ENCODE measurements around the gene NPAS3. TPM values are rescaled to one million over a fixed set of nuclear protein-coding genes. Genes with fewer than 3 reads are reported as not detected.

Gene NPAS3
- total and polyA plus RNA-seq, 2 donors (not counting 3 experiments of a cell fraction or from before 2014, with no cell fraction given) = 0.10 to 0.13 TPM

DNA sequence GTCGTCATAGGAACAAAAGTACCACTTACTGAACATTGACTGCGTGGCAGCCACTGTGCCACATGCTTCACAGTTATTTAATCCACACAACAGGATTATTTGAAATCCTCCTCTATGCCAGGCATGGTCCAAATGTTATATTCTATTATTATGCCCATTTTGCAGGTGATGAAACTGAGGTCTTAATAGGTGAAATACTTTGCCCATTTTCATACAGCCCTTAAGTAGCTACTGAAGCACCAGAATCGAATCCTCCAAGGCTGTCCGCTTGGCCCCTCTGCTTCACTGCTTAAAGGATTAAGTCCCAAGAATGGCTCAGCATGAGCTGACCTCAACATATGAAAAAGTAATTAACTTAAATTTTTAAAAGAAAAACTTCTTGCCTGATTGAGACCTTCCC lies 799.4 kb downstream of the NPAS3 start:
- BruUV-seq (replicated peaks) = no TSS peak
- intact Hi-C loops (cut with micrococcal nuclease) (no loop called here), dilution Hi-C loops (cut with MboI; ENCODE audit: extremely low pct_ligation_motif_present, low sequenced_read_pairs) (no loop called here)
- ChIA-PET CTCF (interaction anchor here (0.9 to 2.6 kb wide), 3 partner anchors 12 to 55 kb away, joined by 3 to 8 read pairs (median 4); no protein-coding TSS in a partner anchor), POLR2A (no interaction called here)
- Histone ChIP-seq H3K9me1 (replicated peaks; ENCODE audit: control insufficient read depth, extremely low read depth, insufficient read depth, low read length) (no peaks in the 10 kb centered on the region), H3K27me3 (ENCODE audit: control insufficient read depth in 2 of 2, insufficient read depth in 2 of 2, low read length in 2 of 2) (no peaks in the 10 kb centered on the region), H3K36me3 (ENCODE audit: control insufficient read depth in 2 of 2, extremely low read depth in 1 of 2, insufficient read depth in 2 of 2, low read length in 2 of 2) (no peaks in the 10 kb centered on the region), H4K20me1 (replicated peaks; ENCODE audit: control insufficient read depth, extremely low read depth, insufficient read depth, low read length) (no peaks in the 10 kb centered on the region), H3K9me3 (replicated peaks; ENCODE audit: control insufficient read depth, insufficient read depth, low read length) (no peaks in the 10 kb centered on the region), H3K4me3 (replicated peaks in 1 of 3; ENCODE audit: insufficient read depth in 1 of 3, low read depth in 1 of 3, low read length in 3 of 3) (no peak overlapping the region), H3K79me2 (ENCODE audit: control insufficient read depth, insufficient read depth, low read length) (no peaks in the 10 kb centered on the region), H3K4me2 (ENCODE audit: insufficient read depth, low read length) (no peak overlapping the region), H3K4me1 (ENCODE audit: control insufficient read depth, extremely low read depth, insufficient read depth, low read length) (peaks cover 6% of the 10 kb centered on the region), H3K27ac (ENCODE audit: insufficient read depth, low read depth, low read length) (no peak overlapping the region), H3K9ac (replicated peaks; ENCODE audit: extremely low read depth, insufficient read depth, low read length) (no peak overlapping the region), H2AFZ (ENCODE audit: low read depth, low read length) (no peak overlapping the region)
- no peak for FAIRE-seq
- TF ChIP-seq EZH2 (IDR thresholded peaks at IDR 0.05; ENCODE audit: borderline replicate concordance, low read depth, low read length, severe bottlenecking) = no peak
- TF ChIP-seq, protein P1, sequence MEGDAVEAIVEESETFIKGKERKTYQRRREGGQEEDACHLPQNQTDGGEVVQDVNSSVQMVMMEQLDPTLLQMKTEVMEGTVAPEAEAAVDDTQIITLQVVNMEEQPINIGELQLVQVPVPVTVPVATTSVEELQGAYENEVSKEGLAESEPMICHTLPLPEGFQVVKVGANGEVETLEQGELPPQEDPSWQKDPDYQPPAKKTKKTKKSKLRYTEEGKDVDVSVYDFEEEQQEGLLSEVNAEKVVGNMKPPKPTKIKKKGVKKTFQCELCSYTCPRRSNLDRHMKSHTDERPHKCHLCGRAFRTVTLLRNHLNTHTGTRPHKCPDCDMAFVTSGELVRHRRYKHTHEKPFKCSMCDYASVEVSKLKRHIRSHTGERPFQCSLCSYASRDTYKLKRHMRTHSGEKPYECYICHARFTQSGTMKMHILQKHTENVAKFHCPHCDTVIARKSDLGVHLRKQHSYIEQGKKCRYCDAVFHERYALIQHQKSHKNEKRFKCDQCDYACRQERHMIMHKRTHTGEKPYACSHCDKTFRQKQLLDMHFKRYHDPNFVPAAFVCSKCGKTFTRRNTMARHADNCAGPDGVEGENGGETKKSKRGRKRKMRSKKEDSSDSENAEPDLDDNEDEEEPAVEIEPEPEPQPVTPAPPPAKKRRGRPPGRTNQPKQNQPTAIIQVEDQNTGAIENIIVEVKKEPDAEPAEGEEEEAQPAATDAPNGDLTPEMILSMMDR (IDR thresholded peaks at IDR 0.05; ENCODE audit: extremely low read depth in 1 of 2, insufficient read depth in 1 of 2, low read depth in 1 of 2, low read length in 2 of 2) = no peak
- no peak for DNase-seq (ENCODE audit: low read depth, low spot score)

DNA sequence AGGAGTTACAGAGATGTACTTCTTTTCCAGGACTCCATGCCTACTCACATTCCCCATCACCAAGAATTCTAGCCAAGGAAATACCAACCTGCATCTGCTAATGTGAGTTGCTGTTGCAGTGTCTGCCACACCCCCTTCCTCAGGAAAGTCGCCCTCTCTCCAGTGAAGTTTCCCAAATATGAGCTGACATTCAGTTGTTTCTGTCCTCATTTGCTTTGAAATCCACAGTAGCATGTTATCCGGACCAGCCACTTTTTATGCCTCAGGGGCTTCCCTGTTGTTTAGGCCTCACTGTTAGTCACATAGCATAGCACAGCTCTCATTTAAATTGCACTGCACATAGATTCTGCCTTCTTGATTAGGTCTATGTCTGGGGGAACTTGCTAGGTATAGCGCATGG lies 799.8 kb downstream of the NPAS3 start:
- no peaks in the 10 kb centered on the region for H4K20me1 ChIP-seq (replicated peaks; ENCODE audit: control insufficient read depth, extremely low read depth, insufficient read depth, low read length)
- no peak overlapping the region for H3K4me3 ChIP-seq (replicated peaks in 1 of 3; ENCODE audit: insufficient read depth in 1 of 3, low read depth in 1 of 3, low read length in 3 of 3)
- no peak overlapping the region for H3K9ac ChIP-seq (replicated peaks; ENCODE audit: extremely low read depth, insufficient read depth, low read length)
- no peak overlapping the region for H3K4me2 ChIP-seq (ENCODE audit: insufficient read depth, low read length)
- no peaks in the 10 kb centered on the region for H3K79me2 ChIP-seq (ENCODE audit: control insufficient read depth, insufficient read depth, low read length)
- ChIA-PET CTCF (interaction anchor here (1.2 to 2.6 kb wide), 4 partner anchors 15 to 63 kb away, joined by 4 to 8 read pairs (median 4); no protein-coding TSS in a partner anchor), POLR2A (no interaction called here)
- H2AFZ ChIP-seq (ENCODE audit: low read depth, low read length) = no peak overlapping the region
- dilution Hi-C loops (cut with MboI; ENCODE audit: extremely low pct_ligation_motif_present, low sequenced_read_pairs) = no loop called here
- no TSS peak for BruUV-seq (replicated peaks)
- intact Hi-C loops (cut with micrococcal nuclease) = no loop called here
- TF ChIP-seq EZH2 (IDR thresholded peaks at IDR 0.05; ENCODE audit: borderline replicate concordance, low read depth, low read length, severe bottlenecking) (no peak), JUN (IDR thresholded peaks at IDR 0.05; ENCODE audit: borderline replicate concordance, insufficient read depth, insufficient read length, low read depth) (no peak), MYC (IDR thresholded peaks at IDR 0.05; ENCODE audit: low read depth, low read length) (no peak), GATA2 (IDR thresholded peaks at IDR 0.05; ENCODE audit: insufficient read depth, insufficient read length, low read depth, low read length) (no peak), POLR2AphosphoS5 (IDR thresholded peaks at IDR 0.05; ENCODE audit: insufficient read depth, low read depth, low read length) (no peak), POLR2A (IDR thresholded peaks at IDR 0.05; ENCODE audit: low read depth, low read length) (no peak)
- TF ChIP-seq, protein P1 (IDR thresholded peaks at IDR 0.05; ENCODE audit: extremely low read depth in 1 of 2, insufficient read depth in 1 of 2, low read depth in 1 of 2, low read length in 2 of 2) = no peak
- TF ChIP-seq, protein P2, sequence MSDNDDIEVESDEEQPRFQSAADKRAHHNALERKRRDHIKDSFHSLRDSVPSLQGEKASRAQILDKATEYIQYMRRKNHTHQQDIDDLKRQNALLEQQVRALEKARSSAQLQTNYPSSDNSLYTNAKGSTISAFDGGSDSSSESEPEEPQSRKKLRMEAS (IDR thresholded peaks at IDR 0.05; ENCODE audit: insufficient read depth, insufficient read length) = no peak
- H3K9me1 ChIP-seq (replicated peaks; ENCODE audit: control insufficient read depth, extremely low read depth, insufficient read depth, low read length) = no peaks in the 10 kb centered on the region
- H3K9me3 ChIP-seq (replicated peaks; ENCODE audit: control insufficient read depth, insufficient read depth, low read length) = no peaks in the 10 kb centered on the region
- DNase-seq (ENCODE audit: low read depth, low spot score) = no peak
- FAIRE-seq = no peak
- no peaks in the 10 kb centered on the region for H3K27me3 ChIP-seq (ENCODE audit: control insufficient read depth in 2 of 2, insufficient read depth in 2 of 2, low read length in 2 of 2)
- H3K27ac ChIP-seq (ENCODE audit: insufficient read depth, low read depth, low read length) = no peak overlapping the region
- H3K36me3 ChIP-seq (ENCODE audit: control insufficient read depth in 2 of 2, extremely low read depth in 1 of 2, insufficient read depth in 2 of 2, low read length in 2 of 2) = no peaks in the 10 kb centered on the region
- peaks cover 6% of the 10 kb centered on the region for H3K4me1 ChIP-seq (ENCODE audit: control insufficient read depth, extremely low read depth, insufficient read depth, low read length)

Measured in endothelial cell of umbilical vein (primary cell).